ENCODE measurements around the gene STXBP2.

Gene STXBP2

DNA sequence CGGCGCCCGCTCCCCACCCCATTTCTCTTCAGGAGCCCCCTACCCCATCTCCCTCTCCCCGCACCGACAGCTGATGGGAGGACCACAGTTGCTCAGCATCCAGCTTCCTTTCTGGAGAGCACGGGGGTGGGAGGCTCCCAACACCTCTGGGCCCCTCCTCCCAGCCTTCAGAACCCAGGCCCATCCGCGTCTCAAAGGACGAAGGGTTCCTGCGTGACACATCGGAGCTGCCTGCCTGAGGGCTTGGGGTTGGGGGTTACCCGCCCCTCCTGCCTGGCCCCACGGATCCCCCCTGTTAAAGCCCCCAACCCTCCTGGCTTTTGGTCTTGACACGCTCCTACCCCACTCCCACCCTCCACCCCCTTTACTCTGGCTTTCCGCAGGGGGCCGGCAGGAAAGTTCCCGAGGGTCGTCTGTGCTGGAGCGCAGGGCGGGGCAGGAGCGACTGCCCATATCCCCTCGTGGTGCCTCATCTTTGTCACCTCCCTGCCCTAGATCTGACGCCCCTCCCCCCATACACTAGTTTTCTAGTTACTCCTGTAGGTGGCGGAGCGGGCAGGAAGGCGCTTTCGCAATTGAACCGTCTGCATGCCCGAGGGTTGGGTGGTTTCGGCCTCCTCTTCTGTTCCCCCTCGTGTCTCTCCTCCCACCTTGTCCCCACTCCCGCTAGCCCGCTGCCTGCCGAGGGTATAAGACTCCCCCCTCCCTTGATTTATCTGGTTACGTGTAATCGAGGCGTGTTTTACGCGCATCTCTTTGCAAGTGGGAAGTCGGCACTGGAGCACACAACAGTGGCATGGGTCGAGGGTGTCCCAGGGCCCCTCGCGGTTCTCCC lies 44.6 kb downstream of the STXBP2 start:
- peak; percentile 91 for DNase-seq

DNA sequence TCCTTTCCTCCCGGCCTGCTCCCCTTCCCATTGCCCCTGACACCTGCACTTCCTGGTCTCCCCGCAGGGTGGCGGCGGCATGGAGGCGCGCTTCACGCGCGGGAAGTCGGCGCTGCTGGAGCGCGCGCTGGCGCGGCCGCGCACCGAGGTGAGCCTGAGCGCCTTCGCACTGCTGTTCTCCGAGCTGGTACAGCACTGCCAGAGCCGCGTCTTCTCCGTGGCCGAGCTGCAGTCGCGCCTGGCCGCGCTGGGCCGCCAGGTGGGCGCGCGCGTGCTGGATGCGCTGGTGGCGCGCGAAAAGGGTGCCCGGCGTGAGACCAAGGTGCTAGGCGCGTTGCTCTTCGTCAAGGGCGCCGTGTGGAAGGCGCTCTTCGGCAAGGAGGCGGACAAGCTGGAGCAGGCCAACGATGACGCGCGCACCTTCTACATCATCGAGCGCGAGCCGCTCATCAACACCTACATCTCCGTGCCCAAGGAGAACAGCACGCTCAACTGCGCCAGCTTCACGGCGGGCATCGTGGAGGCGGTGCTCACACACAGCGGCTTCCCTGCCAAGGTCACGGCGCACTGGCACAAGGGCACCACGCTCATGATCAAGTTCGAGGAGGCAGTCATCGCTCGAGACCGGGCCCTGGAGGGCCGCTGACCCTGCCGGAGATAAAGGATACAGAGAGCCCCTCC lies 45.4 kb downstream of the STXBP2 start:
- no peak for DNase-seq

DNA sequence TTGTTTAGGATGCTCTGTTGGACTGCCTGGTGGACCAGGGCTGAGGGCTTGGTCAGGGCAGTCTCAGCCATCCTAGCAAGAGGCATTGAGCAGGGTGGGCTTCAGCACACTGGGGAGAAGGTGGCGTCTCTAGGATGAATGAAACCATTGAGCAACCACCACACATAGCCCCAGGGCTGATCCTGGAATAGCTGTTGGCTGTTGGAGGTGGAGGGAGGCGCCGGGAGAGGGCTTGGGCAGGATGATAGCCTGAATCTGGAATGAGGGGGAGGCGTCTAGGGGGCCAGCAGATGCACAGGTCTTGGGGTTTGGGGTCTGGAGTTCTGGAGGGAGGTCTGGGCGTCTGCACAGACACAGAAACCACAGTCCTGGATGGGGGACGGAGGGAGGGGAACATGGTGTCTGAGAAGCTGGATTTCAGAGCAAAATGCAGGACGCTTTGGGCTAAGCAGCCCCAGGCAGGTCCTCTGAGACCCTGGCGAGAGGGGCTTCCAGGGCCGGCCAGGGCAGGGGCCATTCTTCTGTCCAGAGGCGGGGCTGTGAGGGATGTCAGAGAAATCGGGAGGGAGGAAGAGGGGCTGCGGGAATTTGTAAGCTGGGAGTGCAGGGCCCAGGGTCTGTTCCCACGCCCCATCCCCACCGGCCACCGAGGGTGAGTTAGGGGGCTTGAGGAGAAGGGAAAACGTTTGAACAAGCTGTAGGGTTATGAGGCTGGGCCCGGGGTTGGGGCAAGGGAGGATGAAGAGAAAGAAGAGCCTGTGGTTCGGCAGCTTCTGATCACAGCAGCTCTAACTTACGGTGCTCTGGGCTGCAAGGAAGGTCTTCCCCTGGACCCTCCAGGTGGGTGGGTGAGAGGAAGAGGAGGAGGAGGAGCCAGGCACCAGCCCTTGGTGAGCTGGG lies 48.9 kb downstream of the STXBP2 start:
- no peak for DNase-seq

DNA sequence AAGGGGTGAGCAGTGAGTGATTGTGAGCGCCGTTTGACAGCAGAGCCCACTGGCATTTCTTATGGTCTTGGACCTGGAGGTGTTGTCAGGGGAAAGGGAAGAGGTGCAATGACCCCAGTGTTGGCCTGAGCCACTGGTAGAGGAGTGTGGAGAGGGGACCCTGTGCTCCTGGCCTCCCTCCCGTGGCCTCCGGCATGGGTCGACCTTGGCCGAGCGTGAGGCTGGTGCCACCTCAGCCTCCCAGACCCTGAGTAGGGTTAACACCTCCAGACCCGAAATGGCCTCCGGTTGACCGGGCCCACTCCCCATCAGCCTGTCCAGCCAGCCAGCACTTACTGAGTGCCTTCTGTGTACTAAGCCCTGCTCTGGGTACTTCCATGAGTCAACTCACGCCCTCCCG lies 50.3 kb downstream of the STXBP2 start:
- DNase-seq = no peak

DNA sequence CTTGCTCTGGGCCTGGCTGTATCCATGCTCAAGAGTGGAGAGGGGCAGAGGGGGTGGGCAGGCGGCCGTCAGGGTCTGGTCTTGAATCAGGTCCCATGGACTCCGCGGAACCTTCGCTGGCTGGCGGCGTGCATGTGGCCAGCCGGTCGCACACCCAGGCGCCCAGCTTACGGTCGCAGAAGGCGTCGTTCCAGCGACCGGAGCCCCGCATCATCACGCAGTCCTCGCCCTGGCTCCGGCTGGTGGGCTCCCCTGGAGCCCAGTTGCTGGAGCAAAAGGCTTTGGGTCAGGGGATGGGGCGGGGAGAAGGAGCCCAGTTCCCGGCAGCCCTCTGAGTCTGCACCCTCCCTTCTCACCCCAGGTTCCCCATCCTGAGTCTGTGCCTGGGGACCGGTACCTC lies 52.3 kb downstream of the STXBP2 start:
- no peak for DNase-seq

DNA sequence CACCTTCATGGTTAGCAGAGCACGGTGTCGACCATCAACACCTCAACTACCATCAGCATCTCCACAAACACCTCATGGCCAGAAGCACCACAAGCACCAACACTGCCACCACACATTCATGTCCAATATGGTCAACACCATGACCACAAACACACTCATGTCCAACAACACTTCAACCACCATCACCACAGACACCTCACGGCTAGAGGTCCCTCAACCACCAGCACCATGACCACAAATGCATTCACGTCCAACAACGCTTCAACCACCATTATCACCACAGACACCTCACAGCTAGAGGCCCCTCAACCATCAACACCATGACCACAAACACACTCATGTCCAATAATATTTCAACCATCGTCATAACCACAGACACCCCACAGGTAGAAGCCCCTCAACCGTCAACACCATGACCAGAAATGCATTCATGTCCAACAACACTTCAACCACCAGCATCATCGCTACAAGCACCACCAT lies 53.9 kb downstream of the STXBP2 start:
- no peak for DNase-seq

DNA sequence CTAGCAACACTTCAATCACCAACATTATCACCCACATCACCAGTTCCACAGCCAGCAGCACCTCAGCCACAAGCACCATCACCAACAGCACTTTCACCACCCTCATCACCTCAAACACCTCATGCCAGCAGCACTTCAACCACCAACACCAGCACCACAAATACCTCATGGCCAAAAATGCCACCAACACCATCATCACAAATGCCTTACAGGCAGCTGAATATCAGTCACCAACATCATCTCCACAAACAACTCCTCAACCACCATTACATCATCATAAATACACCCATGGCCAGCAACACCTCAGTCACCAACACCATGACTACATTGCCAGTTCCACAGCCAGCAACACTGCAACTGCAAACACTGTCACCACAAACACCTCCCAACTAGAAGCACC lies 54.6 kb downstream of the STXBP2 start:
- DNase-seq = no peak

DNA sequence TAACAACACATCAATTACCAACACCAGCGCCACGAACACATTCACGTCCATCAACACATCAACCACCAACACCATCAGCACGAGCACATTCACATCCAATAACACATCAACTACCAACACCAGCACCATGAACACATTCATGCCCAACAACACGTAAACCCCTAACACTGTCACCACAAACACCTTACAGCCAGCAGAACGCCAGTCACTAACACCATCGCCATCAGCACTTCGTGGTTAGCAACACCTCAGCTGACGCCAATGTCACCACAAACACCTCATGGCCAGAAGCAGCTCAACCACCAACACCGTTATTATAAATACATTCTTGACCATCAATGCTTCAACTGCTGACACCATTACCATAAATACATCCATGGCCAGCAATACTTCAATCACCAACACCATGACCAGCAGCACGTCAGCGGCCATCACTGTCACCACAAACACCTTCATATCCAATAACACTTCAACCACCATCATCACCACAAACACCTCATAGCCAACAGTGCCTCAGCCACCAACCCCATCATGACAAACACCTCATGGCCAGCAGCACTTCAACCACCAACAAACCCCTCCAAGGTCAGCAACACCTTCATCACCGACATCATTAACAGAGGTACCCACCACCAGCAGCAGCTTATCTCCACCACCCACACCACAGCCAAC lies 55.6 kb downstream of the STXBP2 start:
- no peak for DNase-seq

DNA sequence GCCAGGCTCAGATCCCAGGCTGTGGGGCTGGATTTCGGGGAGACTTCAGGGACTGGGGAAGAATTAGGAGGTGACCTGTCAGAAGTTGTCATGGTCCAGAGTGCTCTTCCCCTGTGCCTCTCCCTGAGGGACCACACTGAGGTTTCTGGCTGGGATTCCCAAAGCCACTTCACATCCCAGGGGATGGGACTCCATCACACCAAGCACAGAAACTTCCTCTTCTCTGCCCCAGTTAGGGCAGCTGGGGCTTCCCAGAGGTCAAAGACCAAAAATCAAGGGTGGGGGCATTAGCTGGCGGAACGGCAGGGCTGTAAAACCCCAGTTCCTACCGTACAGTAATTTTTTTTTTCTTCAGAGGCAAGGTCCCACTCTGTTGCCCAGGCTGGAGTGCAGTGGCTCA lies 57.6 kb downstream of the STXBP2 start:
- no peak for DNase-seq

Measured in activated effector memory CD4-positive, alpha-beta T cell treated with anti-CD3 and anti-CD28 coated beads, Interleukin-2, amount 50 U/mL, for 16 hours (primary cell).